ENCODE data around the gene MRGPRD. TPM values are rescaled to one million over a fixed set of nuclear protein-coding genes. Genes with fewer than 3 reads are reported as not detected.

Gene MRGPRD
- total and polyA plus RNA-seq, 2 of the 8 experiments (the other 6 are each of a cell fraction or from before 2014, with no cell fraction given): not detected

DNA sequence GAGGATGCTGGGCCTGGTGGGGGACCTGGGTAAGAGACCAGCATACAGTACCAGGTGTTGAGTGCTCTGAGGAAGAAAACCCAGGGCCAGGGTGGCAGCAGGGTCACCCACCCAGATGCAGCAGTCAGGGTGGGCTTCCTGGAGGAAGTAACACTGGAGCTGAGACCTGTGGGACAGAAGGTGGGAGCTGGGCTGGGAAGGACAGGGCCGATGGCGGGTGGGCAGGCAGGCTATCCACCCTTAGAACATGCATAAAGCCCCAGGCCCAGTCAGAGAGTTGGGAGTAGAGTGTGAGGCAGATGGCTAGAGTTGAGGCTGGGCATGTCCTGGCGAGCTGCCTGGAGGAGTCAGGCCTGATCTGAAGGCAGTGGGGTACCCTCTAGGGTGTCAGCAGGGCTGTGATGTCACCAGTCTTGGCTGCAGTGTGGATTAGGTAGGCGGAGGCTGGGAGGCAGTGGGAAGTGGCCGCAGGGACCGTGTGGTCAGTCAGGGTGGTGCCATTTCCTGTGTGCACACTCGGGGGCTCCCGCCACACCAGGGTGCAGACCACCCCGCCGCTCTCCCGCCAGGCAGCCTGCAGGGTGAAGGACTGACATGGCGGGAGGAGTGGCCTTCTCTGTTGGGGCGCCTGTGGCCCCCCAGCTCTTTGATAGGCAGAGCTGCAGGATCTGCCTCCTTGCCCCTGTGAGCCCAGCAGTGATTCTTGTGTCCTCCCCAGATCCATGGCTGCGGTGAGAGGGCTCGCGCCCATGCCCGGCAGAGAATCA lies 41.8 kb downstream of the MRGPRD start (continued):
- TF ChIP-seq CHD2 (IDR thresholded peaks at IDR 0.05; ENCODE audit: low read length) (no peak), JUN (IDR thresholded peaks at IDR 0.05; ENCODE audit: low read depth, low read length) (no peak)

All from H1 (cell line).